WTC11 (cell line): Measurements from ENCODE around the gene LYRM4. TPM values are rescaled to one million over a fixed set of nuclear protein-coding genes. Genes with fewer than 3 reads are reported as not detected.

Source experiments
- ATAC-seq: fragments of 200-7000 bp; cut with Tn5 transposase; 2 replicates; pipeline ENCODE4 v1.10.0; 2021; ENCODE audit warnings: mild to moderate bottlenecking, moderate library complexity
- CTCF ChIA-PET: fragments of 300-600 bp; sonication (Branson Sonifier 250); formaldehyde crosslinking; loops from one replicate; lab custom pipeline; 2021; ENCODE audit warnings: antibody characterized with exemption; lab: Charles Lee
- POLR2A ChIA-PET: fragments of 350-600 bp; sonication (Branson Sonifier 250); formaldehyde crosslinking; loops from one replicate; lab custom pipeline; 2021; ENCODE audit warnings: antibody characterized with exemption; lab: Charles Lee
- DNase-seq: peaks from one replicate; pipeline ENCODE4 v3.0.0; 2021; ENCODE audit warnings: low spot score
- H3K27ac Mint-ChIP-seq: 2 replicates; pipeline ENCODE4 v1.8.0; 2021; ENCODE audit warnings: mixed read lengths
- H3K27me3 Mint-ChIP-seq: 2 replicates; pipeline ENCODE4 v1.8.0; 2021; ENCODE audit warnings: low read depth, mild to moderate bottlenecking, moderate library complexity, mixed read lengths
- H3K36me3 Mint-ChIP-seq: 2 replicates; pipeline ENCODE4 v1.8.0; 2021; ENCODE audit warnings: mixed read lengths
- H3K4me1 Mint-ChIP-seq: 2 replicates; pipeline ENCODE4 v1.8.0; 2022; ENCODE audit warnings: mixed read lengths
- H3K4me3 Mint-ChIP-seq: 2 replicates; pipeline ENCODE4 v1.8.0; 2021; ENCODE audit warnings: mild to moderate bottlenecking, moderate library complexity, mixed read lengths
- H3K9me3 Mint-ChIP-seq: 2 replicates; pipeline ENCODE4 v1.8.0; 2021; ENCODE audit warnings: mixed read lengths
- CBFB ChIP-seq: sonication (generic); formaldehyde crosslinking; IDR thresholded peaks from 2 replicates; pipeline ENCODE4 v1.8.1; 2022; ENCODE audit warnings: mild to moderate bottlenecking, low read depth, missing genetic modification reagents
- CDX4 ChIP-seq: fragments of 250-450 bp; sonication (Bioruptor Pico); IDR thresholded peaks from 2 replicates; pipeline ENCODE4 v1.9.0; 2021; ENCODE audit warnings: moderate library complexity, mild to moderate bottlenecking, inconsistent platforms, borderline replicate concordance
- CREM ChIP-seq: sonication (generic); formaldehyde crosslinking; IDR thresholded peaks from 2 replicates; pipeline ENCODE4 v1.8.1; 2022; ENCODE audit warnings: mild to moderate bottlenecking, missing genetic modification reagents, moderate library complexity
- E2F5 ChIP-seq: sonication (generic); formaldehyde crosslinking; IDR thresholded peaks from 2 replicates; pipeline ENCODE4 v1.8.1; 2022; ENCODE audit warnings: mild to moderate bottlenecking, moderate library complexity, missing genetic modification reagents
- EMX1 ChIP-seq: fragments of 250-450 bp; sonication (Bioruptor Pico); IDR thresholded peaks from 2 replicates; pipeline ENCODE4 v1.8.0; 2021; ENCODE audit warnings: mild to moderate bottlenecking
- ETV6 ChIP-seq: sonication (generic); formaldehyde crosslinking; IDR thresholded peaks from 2 replicates; pipeline ENCODE4 v1.8.1; 2022; ENCODE audit warnings: mild to moderate bottlenecking, missing genetic modification reagents
- FOXK1 ChIP-seq: sonication (generic); formaldehyde crosslinking; IDR thresholded peaks from 2 replicates; pipeline ENCODE4 v1.8.0; 2022; ENCODE audit warnings: mild to moderate bottlenecking, moderate library complexity, missing genetic modification reagents
- FOXP1 ChIP-seq: sonication (generic); formaldehyde crosslinking; IDR thresholded peaks from 2 replicates; pipeline ENCODE4 v1.8.0; 2022; ENCODE audit warnings: missing genetic modification reagents, mild to moderate bottlenecking, moderate library complexity, borderline replicate concordance
- IRF1 ChIP-seq: sonication (generic); formaldehyde crosslinking; IDR thresholded peaks from 2 replicates; pipeline ENCODE4 v1.8.0; 2023; ENCODE audit warnings: missing genetic modification reagents
- IRF2 ChIP-seq: sonication (generic); formaldehyde crosslinking; IDR thresholded peaks from 2 replicates; pipeline ENCODE4 v1.8.0; 2022; ENCODE audit warnings: low read depth, missing genetic modification reagents, borderline replicate concordance
- MYBL2 ChIP-seq: sonication (generic); formaldehyde crosslinking; IDR thresholded peaks from 2 replicates; pipeline ENCODE4 v1.8.1; 2023; ENCODE audit warnings: mild to moderate bottlenecking, moderate library complexity, missing genetic modification reagents
- NFATC4 ChIP-seq: fragments of 250-450 bp; sonication (Bioruptor Pico); IDR thresholded peaks from 2 replicates; pipeline ENCODE4 v1.9.0; 2021; ENCODE audit warnings: mild to moderate bottlenecking
- NFE2L1 ChIP-seq: sonication (generic); formaldehyde crosslinking; IDR thresholded peaks from 2 replicates; pipeline ENCODE4 v1.8.1; 2023; ENCODE audit warnings: missing genetic modification reagents
- NFYB ChIP-seq: sonication (generic); formaldehyde crosslinking; conservative IDR thresholded peaks from 2 replicates; pipeline ENCODE4 v1.8.0; 2022; ENCODE audit warnings: low read depth, missing genetic modification reagents
- OVOL2 ChIP-seq: fragments of 250-450 bp; sonication (Bioruptor Pico); IDR thresholded peaks from 2 replicates; pipeline ENCODE4 v1.9.0; 2021; ENCODE audit warnings: mild to moderate bottlenecking, borderline replicate concordance
- PREB ChIP-seq: sonication (generic); formaldehyde crosslinking; IDR thresholded peaks from 2 replicates; pipeline ENCODE4 v1.8.1; 2022; ENCODE audit warnings: mild to moderate bottlenecking, missing genetic modification reagents, moderate library complexity, borderline replicate concordance
- PRRX2 ChIP-seq: fragments of 250-450 bp; sonication (Bioruptor Pico); IDR thresholded peaks from 2 replicates; pipeline ENCODE4 v1.8.0; 2021; ENCODE audit warnings: mild to moderate bottlenecking
- SMAD4 ChIP-seq: sonication (generic); formaldehyde crosslinking; IDR thresholded peaks from 2 replicates; pipeline ENCODE4 v1.8.0; 2022; ENCODE audit warnings: mild to moderate bottlenecking, missing genetic modification reagents
- TEAD1 ChIP-seq: sonication (generic); formaldehyde crosslinking; IDR thresholded peaks from 2 replicates; pipeline ENCODE4 v1.8.0; 2022; ENCODE audit warnings: mild to moderate bottlenecking, missing genetic modification reagents
- USF2 ChIP-seq: sonication (generic); formaldehyde crosslinking; IDR thresholded peaks from 2 replicates; pipeline ENCODE4 v1.8.1; 2023; ENCODE audit warnings: mild to moderate bottlenecking, missing genetic modification reagents, moderate library complexity
- ZMAT4 ChIP-seq: fragments of 250-450 bp; sonication (Bioruptor Pico); IDR thresholded peaks from 2 replicates; pipeline ENCODE4 v1.9.0; 2021; ENCODE audit warnings: mild to moderate bottlenecking
- ZNF138 ChIP-seq: sonication (generic); formaldehyde crosslinking; conservative IDR thresholded peaks from 2 replicates; pipeline ENCODE4 v1.8.1; 2022; ENCODE audit warnings: mild to moderate bottlenecking, moderate library complexity, missing genetic modification reagents
- ZNF281 ChIP-seq: sonication (generic); formaldehyde crosslinking; IDR thresholded peaks from 2 replicates; pipeline ENCODE4 v1.8.0; 2023; ENCODE audit warnings: mild to moderate bottlenecking, missing genetic modification reagents
- ZNF317 ChIP-seq: sonication (generic); formaldehyde crosslinking; IDR thresholded peaks from 2 replicates; pipeline ENCODE4 v1.8.1; 2023; ENCODE audit warnings: low read depth, mild to moderate bottlenecking, moderate library complexity, missing genetic modification reagents, borderline replicate concordance
- ZNF425 ChIP-seq: fragments of 250-450 bp; sonication (Bioruptor Pico); conservative IDR thresholded peaks from 2 replicates; pipeline ENCODE4 v1.9.0; 2021; ENCODE audit warnings: mild to moderate bottlenecking
- ZNF512 ChIP-seq: sonication (generic); formaldehyde crosslinking; IDR thresholded peaks from 2 replicates; pipeline ENCODE4 v1.8.1; 2022; ENCODE audit warnings: missing genetic modification reagents, borderline replicate concordance
- total RNA-seq: library from RNA; stranded (reverse); gene quantifications from 3 replicates; pipeline ENCODE4 v1.2.3, GENCODE V29; 2021

LYRM4 gene
- total RNA-seq, 1 experiment from 2014 or later: 49.7 TPM

GRCh38 chr6:5237805-5238204 lies 22.9 kb downstream of the LYRM4 start:
- no peak for ATAC-seq
- H3K4me1 Mint-ChIP-seq: peaks cover 35% of the 10 kb centered on the region
- POLR2A ChIA-PET: no interaction called here
- H3K4me3 Mint-ChIP-seq: no peak overlapping the region
- CTCF ChIA-PET: no interaction called here
- DNase-seq: no peak
- H3K27me3 Mint-ChIP-seq: no peaks in the 10 kb centered on the region
- no peak for TF ChIP-seq ZNF281
- no peak for TF ChIP-seq CBFB
- TF ChIP-seq SMAD4 (CRISPR knock-in tag): no peak
- no peak for TF ChIP-seq IRF1
- no peak for TF ChIP-seq TEAD1 (CRISPR knock-in tag)
- TF ChIP-seq NFATC4 (CRISPR knock-in tag): no peak
- no peak for TF ChIP-seq ZNF317 (CRISPR knock-in tag)
- TF ChIP-seq NFE2L1 (CRISPR knock-in tag): no peak
- no peak for TF ChIP-seq ZNF138
- TF ChIP-seq IRF2: no peak
- no peak for TF ChIP-seq PRRX2 (CRISPR knock-in tag)
- TF ChIP-seq EMX1: no peak
- no peak for TF ChIP-seq MYBL2 (CRISPR knock-in tag)
- no peak for TF ChIP-seq ZNF512 (CRISPR knock-in tag)
- no peaks in the 10 kb centered on the region for H3K9me3 Mint-ChIP-seq
- peaks cover 5% of the 10 kb centered on the region; the same call in 1 of the 2 replicates for H3K36me3 Mint-ChIP-seq
- H3K27ac Mint-ChIP-seq: no peak overlapping the region

- Mint-ChIP-seq H3K4me3 (no peak overlapping the region), H3K4me1 (peaks cover 41% of the 10 kb centered on the region), H3K27ac (no peak overlapping the region), H3K36me3 (peaks cover 5% of the 10 kb centered on the region; the same call in 1 of the 2 replicates), H3K9me3 (no peaks in the 10 kb centered on the region), H3K27me3 (no peaks in the 10 kb centered on the region)
- DNase-seq (no peak), ATAC-seq (no peak)
- CTCF ChIA-PET: interaction anchor here (1.7 to 1.8 kb wide), 2 partner anchors 21 to 60 kb away, joined by 4 to 5 read pairs; no protein-coding TSS in a partner anchor
- POLR2A ChIA-PET: no interaction called here
- no peak for TF ChIP-seq FOXP1 (CRISPR knock-in tag)
- TF ChIP-seq CDX4: no peak
- no peak for TF ChIP-seq USF2
- no peak for TF ChIP-seq ZMAT4 (CRISPR knock-in tag)
- TF ChIP-seq ZNF425 (CRISPR knock-in tag): no peak
- TF ChIP-seq CBFB: no peak
- no peak for TF ChIP-seq PREB
- no peak for TF ChIP-seq NFYB (CRISPR knock-in tag)
- no peak for TF ChIP-seq FOXK1
- TF ChIP-seq E2F5: no peak
- no peak for TF ChIP-seq CREM (CRISPR knock-in tag)
- TF ChIP-seq ETV6 (CRISPR knock-in tag): no peak
- TF ChIP-seq OVOL2 (CRISPR knock-in tag): no peak
Measured at GRCh38 chr6:5235830-5236229, 24.9 kb downstream of the LYRM4 start.
